RPMI7951 (cell line): ENCODE data around the gene QRFP. TPM values are rescaled to one million over a fixed set of nuclear protein-coding genes. Genes with fewer than 3 reads are reported as not detected.

Experiments
- DNase-seq: peaks from one replicate; pipeline ENCODE4 v3.0.0-alpha.2; 2012; ENCODE audit warnings: low read depth
- total RNA-seq: library from RNA; depleted of rRNA; stranded (reverse); fragments of >200 nt; shearing (Covaris generic); gene quantifications from 2 replicates; pipeline ENCODE4 v1.2.3, GENCODE V29; 2014

Gene QRFP
- total RNA-seq, 1 experiment from 2014 or later: not detected

GRCh38 chr9:130872093-130872492 is 24.5 kb downstream of the QRFP start:
- no peak for DNase-seq

- no peak for DNase-seq
Measured at GRCh38 chr9:130871395-130872062, 25.1 kb downstream of the QRFP start.

GRCh38 chr9:130870491-130871381 is 25.9 kb downstream of the QRFP start:
- peak; percentile 19 for DNase-seq

DNA sequence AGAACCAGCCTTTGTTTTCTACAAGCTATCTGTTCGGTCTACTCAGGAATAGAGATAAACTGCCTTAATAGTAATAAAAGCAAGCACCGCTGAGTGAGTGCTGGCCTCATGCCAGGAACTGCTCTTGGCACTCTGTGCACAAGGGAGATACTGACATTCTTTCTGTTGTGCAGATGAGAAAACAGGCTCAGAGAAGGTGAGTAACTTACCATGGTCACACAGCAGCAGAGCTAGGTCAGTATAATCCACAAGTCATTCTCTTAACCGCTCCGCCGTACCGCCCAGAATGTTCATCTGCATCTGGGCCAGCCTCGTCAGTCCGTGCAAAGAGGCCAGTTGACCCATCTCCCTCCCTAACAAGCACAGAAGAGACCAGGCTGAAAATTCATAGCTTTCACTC is 27.4 kb downstream of the QRFP start:
- DNase-seq: no peak

DNA sequence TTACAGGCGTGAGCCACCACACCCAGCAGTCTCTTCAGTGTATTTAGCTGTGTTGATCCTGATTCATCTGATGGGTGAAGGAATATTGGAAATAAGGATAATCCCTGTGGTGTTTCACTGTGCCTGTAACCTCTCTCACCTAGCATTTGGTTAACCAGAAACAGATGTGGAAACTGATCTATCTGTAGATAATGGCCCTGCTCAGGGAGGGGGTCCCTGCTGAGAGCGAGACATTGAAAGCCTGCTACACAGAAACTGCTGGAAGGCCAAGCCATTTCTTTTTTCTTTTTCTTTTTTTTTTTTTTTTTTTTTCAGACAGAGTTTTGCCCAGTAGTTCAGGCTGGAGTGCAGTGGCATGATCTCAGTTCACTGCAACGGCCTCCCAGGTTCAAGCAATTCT is 28.4 kb downstream of the QRFP start:
- DNase-seq: no peak

DNA sequence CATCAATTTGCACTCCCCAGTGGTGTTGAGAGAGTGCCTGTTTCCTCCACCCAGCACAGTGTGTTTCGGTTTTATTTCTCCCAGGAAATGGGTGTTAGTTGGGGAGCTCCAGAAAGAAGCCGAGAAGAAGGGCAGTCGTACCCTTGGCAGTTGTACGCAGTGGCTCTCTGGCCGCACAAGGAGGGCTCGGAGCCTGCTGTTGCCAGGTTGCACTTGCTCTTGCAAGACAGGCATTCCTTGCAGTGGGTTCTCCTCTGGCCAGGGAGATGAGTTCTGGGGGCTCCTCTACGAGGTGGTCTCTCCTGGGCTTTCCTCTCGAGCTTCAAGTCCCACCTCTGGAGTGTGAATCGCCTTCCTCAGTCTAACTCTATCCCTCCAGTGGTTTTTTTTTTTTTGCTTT is 29.1 kb downstream of the QRFP start:
- DNase-seq: no peak

DNA sequence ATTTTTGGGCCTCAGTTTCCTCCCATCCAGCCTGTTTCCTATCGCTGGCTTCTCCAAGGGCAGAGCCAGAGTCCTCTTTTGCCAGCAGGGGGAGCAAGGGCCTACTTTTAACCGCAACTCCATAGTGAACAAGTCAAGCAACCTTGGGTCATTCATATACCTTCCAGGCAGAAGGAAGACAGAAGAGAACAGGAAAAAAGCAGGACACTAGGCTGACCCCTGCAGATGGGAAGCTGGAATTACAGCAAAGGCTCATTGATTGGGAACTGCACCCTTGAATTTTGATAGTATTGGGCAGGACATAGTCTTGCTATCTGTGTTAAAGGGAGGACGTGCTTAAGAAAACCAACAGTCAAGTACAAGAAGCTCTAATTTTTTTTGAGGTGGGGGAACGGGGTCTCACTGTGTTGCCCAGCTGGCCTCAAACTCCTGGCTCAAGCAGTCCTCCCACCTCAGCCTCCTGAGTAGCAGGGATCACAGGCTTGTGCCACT is 30.1 kb downstream of the QRFP start:
- peak; percentile 83 for DNase-seq

DNA sequence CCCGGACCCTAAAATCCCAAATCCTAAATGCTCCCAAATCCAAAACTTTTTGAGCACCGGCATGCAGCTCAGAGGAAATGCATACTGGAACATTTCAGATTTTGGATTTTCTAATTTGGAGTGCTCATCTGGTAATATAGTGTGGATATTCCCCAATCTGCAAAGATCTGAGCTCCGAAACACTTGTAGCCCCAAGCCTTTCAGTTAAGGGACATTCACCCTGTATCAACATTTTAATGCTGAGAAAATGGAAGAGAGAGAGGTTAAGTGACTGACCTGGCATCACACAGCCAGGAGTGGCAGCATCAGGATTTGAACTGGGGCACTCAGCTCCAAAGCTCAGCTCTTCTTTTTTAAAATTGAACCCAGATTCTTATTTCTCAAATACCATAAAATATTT is 30.7 kb downstream of the QRFP start:
- DNase-seq: no peak

GRCh38 chr9:130864541-130864940 is 32.1 kb downstream of the QRFP start:
- no peak for DNase-seq

DNA sequence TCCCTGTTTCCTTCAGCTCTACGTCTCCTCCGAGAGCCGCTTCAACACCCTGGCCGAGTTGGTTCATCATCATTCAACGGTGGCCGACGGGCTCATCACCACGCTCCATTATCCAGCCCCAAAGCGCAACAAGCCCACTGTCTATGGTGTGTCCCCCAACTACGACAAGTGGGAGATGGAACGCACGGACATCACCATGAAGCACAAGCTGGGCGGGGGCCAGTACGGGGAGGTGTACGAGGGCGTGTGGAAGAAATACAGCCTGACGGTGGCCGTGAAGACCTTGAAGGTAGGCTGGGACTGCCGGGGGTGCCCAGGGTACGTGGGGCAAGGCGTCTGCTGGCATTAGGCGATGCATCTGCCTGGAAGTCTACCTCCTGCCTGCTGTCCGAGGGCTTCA is 33.9 kb downstream of the QRFP start:
- DNase-seq: no peak

DNA sequence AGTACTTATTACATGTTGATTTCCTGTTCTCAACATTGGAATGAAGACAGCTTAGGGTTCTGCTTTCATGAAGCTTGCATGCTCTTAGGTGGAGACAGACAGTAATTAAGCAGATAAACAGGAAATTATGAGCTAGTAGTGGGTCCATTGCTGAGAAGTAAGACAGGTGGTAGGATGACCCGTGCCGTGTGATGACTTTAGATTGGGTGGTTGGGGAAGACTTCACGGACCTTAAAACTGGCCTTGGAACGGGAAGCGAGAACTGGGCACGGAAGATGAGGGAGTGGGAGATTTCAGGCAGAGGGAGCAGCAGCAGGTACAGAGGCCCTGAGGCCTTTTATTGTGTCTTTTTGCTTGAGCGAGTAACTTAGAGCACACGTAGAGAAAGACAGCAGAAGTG is 34.4 kb downstream of the QRFP start:
- DNase-seq: no peak

DNA sequence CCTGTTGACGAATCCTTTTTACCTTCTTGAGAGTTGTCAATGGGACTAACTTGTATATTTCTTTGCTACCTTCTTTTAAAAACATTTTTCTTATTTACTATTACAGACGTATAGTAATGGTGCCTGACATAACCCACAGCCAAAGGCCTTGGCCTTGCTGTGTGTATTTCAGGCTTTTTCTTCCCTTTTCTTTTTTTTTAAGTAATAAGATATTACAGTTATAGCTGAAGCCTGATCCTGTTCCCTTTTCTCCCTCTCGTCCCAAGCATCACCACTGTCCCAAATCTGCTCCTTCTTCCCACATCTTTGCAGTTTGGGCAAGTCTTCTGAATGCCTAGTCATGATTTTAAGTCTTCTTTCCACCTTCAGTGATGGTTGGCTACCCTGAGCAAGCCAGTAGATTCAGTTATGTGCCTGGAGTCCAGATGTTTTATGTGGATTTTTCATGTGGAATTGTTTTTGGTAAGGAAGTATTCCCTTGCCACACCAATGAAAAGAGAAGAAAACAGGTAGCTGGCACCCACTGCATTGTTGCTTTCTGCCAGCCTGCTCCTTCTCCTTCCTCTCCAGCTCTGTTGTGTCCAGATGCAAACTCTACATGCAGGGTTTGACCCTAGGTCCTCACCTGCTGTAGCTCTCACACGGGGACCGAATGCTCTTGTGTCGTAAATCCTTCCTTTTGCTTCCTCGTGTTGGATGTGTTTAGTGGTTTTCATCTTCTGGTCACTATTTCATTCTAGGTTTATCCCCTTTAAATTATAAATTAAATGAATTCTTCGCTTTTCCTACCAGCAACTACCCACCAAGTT is 35.0 kb downstream of the QRFP start:
- DNase-seq: no peak

DNA sequence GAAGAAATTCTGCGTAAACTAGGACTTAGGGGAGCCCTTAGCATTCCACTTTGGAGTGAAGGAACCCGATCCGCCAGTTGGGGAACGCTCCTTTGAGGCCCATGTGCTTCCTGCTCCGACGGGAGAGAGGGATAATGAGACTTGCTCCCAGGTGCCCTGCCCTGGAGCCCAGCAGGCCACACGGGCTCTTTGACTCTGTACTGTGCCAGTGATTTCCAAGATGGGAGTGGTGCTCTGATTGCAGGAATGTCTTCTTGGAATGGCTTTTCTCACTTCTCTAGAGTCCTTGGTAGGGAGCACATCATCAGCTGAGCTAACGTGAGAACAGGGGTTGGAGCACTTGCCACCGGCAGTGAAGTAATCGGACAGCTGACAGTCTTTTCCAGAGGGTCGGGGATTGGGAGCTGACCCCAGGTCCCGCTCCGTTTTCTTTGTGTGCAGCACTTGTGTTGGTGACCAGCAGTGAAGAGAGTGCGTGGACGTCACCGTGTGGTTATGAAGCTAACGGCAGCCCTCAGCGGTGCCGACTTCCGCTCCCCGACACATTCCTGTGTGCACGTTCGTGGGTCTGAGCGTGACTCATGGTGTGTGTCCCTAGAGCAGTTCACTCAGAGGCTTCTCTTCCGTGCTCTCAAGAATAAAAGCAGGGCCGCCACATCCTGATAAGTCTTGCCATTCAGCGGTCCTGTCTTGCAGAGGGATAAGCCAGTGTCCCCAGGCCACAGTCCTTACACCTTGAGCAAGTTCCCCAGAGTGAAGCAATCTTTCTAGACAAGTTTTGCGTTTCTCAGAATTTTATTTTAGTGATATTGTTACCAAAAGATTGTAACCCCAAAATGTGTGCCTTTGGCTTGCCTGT is 35.9 kb downstream of the QRFP start:
- DNase-seq: peak; percentile 96

DNA sequence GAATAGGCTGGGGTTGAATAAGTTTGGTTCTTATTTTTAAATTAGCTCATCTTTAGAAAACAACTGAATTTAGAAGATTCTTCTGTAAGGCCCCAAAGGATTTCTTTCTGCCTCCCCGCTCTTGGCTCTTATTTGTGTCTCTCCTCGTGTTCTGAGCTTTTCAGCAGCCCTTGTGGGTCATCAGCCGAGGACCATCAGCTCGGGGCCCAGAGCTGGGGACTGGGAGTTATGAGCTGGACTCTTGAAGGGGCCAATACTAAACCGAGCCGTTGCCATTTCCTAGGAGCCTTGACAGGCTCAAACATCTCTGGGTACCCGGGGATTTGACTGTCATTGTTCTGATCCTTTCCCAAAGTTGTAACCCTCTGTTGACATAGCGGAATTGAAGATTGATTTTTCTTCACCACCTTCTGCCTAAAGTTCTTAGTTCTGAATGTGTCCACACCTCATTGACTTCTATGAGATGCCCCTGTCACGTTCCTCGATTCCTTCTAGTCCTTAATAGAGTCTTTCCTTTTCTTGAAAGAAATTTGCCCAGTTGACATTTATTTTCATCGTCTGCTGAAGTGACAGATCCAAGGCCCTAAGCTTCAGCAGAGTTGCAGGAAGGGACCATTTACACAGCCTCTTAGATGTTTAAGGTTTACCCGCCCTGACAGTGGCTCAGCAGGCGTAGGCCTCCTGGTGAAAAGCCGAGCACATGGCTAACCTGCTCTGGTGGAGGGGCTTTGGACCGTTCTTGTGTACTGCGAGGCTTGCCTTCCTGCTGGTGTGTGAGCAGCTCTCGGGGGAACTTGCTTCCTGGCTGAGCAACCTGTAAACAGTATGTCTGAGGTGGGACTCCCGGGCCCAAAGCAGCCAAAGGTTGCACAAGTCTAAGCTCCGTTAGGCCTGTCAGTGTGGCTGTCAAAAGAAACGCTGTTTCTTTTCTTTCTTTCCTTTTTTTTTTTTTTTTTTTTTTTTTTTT is 37.6 kb downstream of the QRFP start:
- no peak for DNase-seq

- DNase-seq: peak; percentile 75
Measured at GRCh38 chr9:130857864-130858738, 38.5 kb downstream of the QRFP start.

GRCh38 chr9:130856474-130856873 is 40.1 kb downstream of the QRFP start:
- no peak for DNase-seq

DNA sequence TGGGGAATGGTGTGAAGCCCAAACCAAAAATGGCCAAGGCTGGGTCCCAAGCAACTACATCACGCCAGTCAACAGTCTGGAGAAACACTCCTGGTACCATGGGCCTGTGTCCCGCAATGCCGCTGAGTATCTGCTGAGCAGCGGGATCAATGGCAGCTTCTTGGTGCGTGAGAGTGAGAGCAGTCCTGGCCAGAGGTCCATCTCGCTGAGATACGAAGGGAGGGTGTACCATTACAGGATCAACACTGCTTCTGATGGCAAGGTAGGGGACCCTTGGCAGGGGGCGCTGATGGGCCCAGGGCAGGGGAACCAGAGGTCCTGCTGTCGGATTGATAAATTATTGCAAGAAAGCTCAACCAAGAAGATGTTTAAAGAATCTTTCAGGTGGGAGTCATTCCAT is 41.8 kb downstream of the QRFP start:
- DNase-seq: no peak

- DNase-seq: peak; percentile 96
Measured at GRCh38 chr9:130854092-130854491, 42.5 kb downstream of the QRFP start.

- no peak for DNase-seq
Measured at GRCh38 chr9:130852801-130853200, 43.8 kb downstream of the QRFP start.
